Stimulated activated CD8-positive, alpha-beta memory T cell treated with anti-CD3 and anti-CD28 coated beads, Interleukin-7, amount 100 ng/mL, for 48 hours (primary cell): ENCODE results near the gene SLC66A1.

ENCODE experiments used
- DNase-seq, 2 donors: peaks; one replicate each; pipeline ENCODE4 v3.0.0-alpha.2; 2020; ENCODE audit warnings: low read depth in 1 of 2; ENCODE audit errors: extremely low read depth in 1 of 2

SLC66A1 gene

GRCh38 chr1:19360432-19360831, 48.3 kb downstream of the SLC66A1 start:
- DNase-seq: no peak

GRCh38 chr1:19360843-19361610, 48.9 kb downstream of the SLC66A1 start:
- DNase-seq: no peak

- DNase-seq: no peak
Observed at GRCh38 chr1:19361611-19362147, 49.6 kb downstream of the SLC66A1 start.

DNA sequence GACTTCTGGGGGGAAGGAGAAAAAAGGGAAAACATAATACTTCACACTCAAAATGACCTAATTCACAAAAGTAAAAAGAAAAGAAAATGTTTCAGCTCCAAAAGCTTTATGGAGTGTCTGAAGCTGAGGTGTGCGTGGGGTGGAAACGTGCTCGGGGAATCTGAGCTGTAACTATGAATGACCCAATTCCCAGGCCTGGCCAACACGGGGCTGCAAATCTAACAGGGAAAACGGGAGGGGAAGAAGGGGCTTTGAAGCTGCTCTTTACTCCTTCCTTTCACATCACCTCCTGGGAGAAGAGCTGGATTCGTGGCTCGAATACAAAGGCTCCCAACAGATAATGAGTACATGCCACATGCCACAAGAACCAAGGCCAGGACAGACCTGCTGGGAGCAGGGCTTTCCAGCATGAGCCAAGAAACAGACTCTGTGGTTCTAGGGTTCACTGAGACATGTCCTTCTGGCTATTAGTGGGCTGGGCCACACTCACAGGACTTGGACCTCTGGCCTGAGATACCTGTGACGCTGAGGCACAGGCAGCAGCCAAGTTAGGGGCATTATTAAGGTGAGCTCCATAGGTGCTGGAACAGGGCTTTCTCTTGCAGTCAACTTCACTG, 51.5 kb downstream of the SLC66A1 start:
- no peak for DNase-seq

GRCh38 chr1:19365721-19366120, 53.6 kb downstream of the SLC66A1 start:
- DNase-seq: no peak

DNA sequence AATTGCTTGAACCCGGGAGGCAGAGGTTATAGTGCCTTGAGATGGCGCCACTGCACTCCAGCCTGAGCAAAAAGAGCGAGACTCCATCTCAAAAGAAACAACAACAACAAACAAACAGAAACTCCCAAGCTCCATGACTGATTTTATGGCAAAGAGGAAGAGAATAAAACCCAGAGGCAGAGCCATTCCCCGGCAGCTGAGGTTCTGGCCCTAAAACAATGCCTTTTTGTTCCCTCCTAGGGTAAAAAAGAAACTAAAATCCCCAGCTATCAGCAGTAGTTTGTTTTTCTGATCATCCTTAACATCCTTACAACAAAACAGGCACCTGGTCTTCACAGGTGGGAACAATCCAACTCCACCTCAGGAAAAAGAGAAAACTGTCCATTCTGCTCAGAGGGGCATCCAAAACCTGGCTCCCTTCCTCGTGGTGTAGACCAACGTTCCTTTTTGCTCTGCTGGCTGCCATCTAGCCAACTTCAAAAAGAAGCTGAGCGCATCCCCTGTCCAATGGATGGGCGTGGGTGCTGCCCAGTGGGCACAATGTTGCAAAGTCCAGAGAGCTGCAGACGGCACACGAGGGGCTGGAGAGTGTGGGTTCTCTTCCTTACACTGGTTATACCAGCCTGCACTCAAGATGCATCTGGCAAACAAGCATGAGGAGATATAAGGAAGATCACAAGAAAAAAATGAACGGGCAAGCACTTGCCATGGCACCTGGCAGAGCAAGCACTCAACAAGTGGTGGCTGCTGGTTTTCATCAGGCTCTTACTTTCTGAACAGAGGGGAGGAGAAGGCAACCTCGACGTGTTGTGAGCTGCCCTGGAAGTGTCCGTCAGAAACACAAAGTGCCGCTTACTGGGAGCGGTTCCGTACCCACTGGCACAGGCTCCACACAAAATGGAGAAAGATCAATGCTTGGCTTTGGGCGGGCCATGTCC, 54.7 kb downstream of the SLC66A1 start:
- DNase-seq: no peak

DNA sequence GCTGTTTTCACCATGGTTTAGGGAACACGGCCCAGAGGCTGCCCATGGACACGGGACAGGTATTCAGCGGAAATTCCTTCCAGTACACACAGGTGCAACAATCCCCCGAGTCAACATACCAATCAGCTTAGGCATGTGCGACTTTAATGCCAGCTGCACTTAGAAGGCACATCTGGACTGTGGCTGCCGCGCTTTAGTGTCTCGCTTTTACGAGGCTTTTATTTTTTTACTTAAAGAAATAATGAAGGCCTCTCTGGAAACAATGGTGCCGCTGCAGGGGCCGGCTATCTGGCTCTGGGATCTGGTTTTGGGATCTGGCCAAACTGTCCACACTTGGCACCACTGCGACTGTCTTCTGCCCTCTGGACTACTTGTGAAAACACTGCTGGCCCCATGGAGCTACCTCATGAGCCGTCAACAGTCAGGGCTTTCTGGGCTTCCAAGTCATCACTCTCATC, 55.5 kb downstream of the SLC66A1 start:
- no peak for DNase-seq

DNA sequence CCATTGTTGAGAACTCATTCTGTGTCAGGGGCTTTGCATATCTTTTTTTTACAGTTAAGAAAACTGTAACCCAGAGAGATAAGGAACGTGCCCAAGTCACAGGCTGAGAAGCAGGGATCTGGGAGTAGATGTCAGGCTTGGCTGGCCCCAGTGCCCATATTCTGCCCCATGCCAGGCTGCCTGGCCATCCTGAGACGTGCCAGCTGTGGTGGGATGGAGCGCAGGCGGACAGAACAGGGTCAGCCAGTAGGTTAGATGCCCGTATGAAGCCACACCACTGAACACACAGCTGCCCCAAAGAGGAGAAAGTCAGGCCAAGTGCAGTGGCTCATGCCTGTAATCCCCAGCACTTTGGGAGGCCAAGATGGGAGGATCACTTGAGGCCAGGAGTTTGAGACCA, 55.9 kb downstream of the SLC66A1 start:
- DNase-seq: no peak

- no peak for DNase-seq
Observed at GRCh38 chr1:19368964-19369363, 56.8 kb downstream of the SLC66A1 start.

DNA sequence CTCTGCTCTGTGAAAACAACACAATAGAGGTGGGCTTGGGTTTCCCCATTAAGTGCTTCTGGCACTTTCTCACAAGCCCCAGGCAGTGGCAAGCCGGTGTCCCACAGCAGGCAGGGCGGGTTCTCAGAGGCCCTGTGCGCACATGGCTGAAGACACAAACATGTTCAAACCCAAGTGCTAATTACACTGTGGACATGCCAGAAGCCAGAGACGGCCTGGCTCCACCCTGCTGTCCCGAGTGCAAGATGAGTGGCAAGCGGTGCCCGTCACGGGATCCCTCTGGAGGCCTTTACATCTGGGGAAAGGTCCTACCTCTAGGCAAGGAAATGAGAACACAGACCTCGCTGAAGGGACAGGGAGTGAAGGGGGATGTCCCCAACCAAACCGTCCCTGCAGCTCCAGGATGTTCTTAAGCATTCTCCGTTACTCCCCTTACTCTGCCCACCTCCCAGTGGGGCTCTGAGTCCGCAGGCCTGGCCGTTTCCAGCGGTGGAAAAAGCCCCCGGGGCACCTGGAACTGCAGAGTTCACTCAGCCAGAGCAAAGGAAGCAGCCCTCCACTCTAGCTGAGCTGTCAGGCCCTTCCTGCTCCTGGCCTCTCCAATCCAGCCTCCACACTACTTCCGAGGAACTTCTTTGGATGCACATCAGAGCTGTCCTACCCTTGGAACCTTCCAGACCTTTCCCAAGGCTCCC, 57.4 kb downstream of the SLC66A1 start:
- DNase-seq: no peak

DNA sequence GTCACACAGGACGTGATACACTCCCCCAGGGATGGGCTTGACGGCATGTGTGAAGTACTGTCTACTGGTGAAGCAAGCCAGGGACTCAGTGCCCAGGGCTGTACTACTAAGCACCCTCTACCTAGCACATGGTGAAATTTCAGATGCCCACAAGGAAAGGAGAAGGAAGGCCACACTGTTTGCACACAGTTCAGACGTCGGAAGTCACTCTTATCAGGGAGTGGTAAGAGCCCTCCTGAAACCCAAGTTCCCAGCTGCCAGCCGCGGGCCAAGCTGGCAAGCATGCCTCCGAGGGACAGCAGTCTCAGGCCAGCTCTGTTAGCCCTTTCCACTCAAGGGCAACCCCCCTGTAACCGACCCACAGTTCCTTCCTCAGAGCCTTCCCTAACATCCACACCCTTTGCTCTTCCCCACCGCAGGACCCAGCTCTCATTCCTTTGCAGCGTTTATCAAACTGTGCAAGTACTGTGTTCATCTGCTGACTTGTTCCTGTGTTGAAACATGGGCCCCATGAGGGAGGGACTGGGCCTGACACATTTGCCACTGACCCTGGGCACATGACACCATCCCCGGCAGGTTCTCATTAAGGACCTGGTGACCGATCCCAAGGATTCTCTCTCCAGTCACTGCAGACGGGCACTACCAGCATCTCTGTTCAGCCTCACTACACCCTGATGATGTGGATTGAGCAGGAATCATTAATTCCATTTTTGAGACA, 58.5 kb downstream of the SLC66A1 start:
- DNase-seq: no peak

GRCh38 chr1:19371226-19372135, 59.4 kb downstream of the SLC66A1 start:
- DNase-seq: no peak

DNA sequence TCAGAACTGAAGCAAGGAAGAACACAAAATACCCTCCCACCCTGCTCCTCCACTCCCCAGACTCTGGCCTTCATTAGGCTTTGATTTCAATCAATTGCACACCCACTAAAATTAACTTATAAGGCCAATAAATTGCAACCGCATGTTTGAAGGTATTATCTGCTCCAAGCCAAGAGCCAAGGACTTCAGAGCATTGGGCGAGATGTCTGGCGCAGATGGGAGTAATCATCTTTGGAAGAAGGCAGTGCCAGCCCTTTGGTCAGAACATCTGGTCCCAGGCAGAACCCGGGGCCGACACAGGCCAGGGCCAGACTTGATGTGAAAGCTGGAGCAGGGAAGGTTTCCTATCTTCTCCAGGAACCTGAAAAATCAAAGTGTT, 60.0 kb downstream of the SLC66A1 start:
- DNase-seq: no peak

- no peak for DNase-seq
Observed at GRCh38 chr1:19372602-19373001, 60.5 kb downstream of the SLC66A1 start.

GRCh38 chr1:19373211-19374082, 61.3 kb downstream of the SLC66A1 start:
- no peak for DNase-seq

DNA sequence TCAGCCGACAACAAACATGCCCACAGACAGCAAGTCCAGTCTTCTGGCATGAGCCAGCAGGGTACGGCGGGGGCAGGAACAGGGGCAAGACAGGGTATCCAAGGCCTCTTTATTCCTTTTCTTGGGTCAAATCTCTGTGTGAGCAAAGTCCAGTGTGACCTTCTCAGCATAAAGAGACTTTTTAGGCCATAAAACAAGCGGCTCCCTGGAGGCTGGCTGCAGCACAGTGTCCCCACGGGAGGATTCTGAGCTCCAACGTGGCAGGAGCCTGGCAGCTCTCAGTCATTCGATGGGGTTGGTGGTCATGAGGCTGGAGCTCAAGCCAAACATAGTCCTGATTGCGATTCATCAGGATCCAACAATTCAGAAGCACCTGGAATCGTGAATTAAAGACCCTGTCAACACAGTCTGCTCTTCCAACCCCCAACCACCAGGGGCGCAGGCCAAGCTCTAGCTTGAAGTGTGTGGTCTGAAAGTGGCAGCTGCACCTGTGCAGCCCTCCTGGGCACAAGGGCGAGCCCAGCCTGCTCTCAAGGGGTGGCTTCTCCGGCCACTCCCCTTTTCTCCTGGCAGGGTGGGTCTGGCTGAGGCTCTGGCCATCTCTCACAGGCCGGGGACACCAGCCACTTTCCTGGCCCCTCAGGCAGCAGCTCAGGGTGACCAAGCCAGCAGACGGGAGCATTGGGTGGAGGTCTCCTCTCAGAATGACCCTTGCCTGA, 62.1 kb downstream of the SLC66A1 start:
- DNase-seq: no peak

GRCh38 chr1:19374926-19375325, 62.8 kb downstream of the SLC66A1 start:
- no peak for DNase-seq
